IPS DF 19.7 (cell line): ENCODE measurements around the gene SOX15.

ENCODE experiments used
- DNase-seq: peaks from one replicate; pipeline ENCODE4 v3.0.0-alpha.2; 2013; ENCODE audit warnings: low read depth, low spot score

Gene SOX15

GRCh38 chr17:7577327-7578199, 12.3 kb downstream of the SOX15 start:
- DNase-seq: no peak

DNA sequence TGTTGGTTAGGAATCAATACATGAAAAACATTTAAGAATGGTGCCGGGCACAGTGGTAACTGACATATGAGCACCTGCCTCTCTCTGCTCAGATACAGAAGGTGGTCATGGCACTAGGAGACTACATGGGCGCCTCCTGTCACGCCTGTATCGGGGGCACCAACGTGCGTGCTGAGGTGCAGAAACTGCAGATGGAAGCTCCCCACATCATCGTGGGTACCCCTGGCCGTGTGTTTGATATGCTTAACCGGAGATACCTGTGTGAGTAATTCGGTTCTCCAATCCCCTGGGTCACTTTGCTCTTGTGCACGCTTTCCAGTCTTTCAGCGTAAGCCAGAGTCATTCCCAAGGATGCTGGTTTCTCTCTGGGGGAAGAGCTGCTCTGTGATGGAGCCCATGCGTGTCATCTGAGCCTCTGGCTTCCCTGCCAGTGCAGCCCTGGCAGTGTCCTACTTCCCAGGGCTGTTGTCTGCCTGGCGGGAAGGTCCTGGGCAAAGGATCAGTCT, 13.4 kb downstream of the SOX15 start:
- DNase-seq: no peak

DNA sequence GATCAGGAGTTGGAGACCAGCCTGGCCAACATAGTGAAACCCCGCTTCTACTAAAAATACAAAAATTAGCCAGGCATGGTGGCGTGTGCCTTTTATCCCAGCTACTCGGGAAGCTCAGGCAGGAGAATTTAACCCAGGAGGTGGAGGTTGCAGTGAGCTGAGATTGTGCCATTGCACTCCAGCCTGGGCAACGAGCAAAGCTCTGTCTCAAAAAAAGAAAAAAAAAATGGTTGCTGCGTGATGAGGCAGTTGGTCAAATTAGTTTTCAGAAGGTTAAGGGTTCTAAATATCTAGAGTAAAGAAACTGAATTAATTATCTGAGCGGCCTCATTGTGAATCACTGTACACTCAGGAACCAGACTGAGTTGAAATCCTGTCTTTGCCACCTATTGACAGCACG, 13.9 kb downstream of the SOX15 start:
- DNase-seq: no peak

DNA sequence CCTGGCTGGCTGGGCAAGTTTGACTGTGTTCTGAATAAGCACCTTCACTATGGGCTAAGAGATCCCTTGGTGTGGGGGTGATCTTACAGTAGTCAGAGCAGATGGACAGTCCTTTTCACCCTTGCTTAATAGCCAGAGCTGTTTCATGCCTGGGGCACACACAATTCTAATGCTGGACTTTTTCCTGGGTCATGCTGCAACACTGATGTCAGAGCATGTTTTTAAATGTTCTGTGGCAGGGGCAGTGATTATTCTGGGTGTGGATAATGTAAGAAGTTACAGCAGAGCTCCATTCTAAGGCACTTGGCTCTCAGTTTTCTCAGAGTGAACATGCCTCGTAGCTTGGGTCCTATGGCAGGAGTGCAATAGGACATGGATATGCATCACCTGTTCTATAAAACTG, 14.4 kb downstream of the SOX15 start:
- no peak for DNase-seq

DNA sequence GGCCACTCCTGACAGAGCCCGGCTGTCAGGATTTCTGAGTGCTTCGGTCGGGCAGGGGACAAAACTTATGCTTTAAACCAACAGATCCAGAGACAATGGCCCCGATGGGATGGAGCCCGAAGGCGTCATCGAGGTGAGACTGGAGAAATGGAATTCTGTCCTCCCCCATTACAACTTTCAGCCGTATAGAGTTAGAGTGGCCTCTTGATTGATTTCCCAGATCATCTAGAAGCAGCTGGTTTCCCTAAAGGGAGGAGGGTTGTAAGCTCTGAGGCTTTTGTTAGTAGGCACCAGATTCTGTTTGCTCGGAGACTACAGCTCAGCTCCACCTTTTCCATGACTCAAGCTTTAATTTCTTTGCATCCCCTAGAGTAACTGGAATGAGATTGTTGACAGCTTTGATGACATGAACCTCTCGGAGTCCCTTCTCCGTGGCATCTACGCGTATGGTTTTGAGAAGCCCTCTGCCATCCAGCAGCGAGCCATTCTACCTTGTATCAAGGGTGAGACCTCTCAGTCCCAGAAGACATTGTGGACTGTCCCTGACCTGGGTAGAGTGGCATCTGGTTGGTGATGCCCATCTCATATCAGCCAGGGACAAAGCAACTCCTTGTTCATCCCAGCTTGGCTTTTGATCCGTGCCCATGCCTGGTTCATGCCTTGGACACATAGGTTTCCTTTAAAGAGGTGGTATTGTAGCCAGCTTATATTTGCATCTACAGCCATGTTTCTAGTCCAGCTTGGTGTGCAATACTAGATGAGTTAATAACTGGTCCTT, 15.5 kb downstream of the SOX15 start:
- no peak for DNase-seq

DNA sequence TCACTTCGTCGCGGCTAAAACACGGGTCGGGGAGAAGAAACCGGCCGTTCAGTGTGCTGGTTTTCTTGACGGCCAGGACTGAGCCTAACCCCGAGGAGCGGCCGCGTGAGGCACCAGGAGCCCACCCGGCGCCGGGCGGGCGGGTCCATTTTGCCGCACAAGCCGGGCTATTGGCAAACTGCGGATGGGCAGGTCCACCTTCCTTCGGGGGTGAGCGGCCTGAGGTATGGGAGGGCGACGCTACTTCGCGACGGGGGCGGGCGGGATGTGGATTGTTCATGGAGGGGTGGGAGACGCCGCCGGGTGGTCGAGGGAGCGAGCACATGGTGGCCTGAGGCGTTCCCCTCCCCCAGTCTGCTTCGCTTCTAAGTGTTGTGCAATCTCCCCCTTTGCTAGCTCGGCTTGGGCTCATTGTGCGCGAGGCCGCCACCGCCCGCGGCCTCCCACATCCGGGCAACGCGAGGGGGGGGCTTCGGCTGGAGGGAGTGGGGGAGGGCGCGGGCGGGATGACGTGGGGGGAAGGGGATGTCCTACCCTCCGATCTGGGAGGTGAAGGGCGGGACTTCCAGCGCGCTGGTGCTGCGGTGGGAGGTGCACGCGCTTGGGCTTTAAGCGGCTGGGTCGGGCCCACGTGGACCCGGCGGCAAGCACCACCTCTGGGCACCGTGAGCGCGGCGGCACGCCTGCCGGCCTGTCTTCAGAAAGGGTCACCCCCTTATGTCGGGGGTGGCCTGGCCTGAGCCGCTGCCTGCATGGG, 16.4 kb downstream of the SOX15 start:
- DNase-seq: no peak

- DNase-seq: no peak
Observed at GRCh38 chr17:7572588-7573323, 17.1 kb downstream of the SOX15 start.

DNA sequence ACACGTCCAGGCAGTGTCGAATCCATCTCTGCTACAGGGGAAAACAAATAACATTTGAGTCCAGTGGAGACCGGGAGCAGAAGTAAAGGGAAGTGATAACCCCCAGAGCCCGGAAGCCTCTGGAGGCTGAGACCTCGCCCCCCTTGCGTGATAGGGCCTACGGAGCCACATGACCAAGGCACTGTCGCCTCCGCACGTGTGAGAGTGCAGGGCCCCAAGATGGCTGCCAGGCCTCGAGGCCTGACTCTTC, 17.6 kb downstream of the SOX15 start:
- DNase-seq: no peak

DNA sequence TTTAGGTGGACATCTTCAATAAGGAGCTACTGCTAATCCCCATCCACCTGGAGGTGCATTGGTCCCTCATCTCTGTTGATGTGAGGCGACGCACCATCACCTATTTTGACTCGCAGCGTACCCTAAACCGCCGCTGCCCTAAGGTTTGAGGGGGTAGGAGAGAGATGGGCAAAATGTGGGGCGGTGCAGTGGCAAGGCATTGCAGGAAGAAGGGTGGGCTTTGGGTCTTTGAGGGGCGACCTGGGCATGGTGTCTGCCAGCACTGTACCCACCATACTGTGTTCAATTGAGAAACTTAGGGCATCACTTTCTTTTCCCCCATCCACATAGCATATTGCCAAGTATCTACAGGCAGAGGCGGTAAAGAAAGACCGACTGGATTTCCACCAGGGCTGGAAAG, 19.5 kb downstream of the SOX15 start:
- DNase-seq: no peak

DNA sequence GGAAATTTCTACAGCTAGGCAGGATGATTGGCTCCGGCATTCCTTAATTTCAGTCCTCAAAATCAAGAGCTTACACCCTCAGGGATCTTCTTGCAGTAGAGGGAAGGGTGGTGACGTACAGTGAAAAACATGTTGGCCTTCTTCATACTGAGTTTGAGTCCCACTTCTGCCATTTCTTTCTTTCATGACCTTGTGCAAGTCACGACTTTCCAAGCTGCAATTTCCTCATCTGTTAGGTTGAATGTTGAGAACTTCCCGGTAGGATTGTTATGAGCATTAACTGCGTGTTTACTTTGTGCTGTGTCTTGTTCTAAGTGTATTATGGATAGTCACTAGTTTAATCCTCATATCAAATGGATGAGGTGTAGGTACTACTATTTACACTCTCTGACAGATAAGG, 20.3 kb downstream of the SOX15 start:
- DNase-seq: no peak

DNA sequence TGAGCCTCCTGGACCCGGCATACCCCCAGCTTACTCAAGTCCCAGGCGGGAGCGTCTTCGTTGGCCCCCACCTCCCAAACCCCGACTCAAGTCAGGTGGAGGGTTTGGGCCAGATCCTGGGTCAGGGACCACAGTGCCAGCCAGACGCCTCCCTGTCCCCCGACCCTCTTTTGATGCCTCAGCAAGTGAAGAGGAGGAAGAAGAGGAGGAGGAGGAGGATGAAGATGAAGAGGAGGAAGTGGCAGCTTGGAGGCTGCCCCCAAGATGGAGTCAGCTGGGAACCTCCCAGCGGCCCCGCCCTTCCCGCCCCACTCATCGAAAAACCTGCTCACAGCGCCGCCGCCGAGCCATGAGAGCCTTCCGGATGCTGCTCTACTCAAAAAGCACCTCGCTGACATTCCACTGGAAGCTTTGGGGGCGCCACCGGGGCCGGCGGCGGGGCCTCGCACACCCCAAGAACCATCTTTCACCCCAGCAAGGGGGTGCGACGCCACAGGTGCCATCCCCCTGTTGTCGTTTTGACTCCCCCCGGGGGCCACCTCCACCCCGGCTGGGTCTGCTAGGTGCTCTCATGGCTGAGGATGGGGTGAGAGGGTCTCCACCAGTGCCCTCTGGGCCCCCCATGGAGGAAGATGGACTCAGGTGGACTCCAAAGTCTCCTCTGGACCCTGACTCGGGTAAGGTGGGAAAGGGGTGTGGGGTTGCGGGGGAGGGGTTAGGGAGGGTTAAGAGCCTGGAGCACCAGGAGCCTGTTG, 26.6 kb downstream of the SOX15 start:
- DNase-seq: no peak

DNA sequence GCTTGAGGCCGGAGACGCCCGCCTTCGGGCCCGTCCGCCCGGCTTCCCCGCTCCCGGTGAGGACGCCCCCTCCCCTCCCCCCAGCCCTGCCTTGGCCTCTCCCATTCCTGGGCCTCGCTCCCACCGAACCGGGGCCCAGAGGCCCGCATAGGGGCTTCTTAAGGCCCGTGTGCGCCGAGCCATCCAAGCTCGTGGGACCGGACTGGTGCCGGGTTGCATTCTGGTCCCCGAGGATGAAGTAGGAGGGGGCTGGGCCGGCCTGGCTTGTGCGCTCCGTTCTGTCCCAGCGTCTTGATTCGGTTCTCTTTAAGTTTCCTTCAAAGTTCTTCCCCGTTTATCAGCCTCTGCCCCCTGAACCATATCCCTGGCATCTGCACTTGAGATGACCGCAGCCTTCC, 27.7 kb downstream of the SOX15 start:
- no peak for DNase-seq

GRCh38 chr17:7561589-7562207, 28.2 kb downstream of the SOX15 start, which contains the start of gene SENP3:
SENP3 (plus strand) TSS chr17:7561919; CDS start chr17:7563077, 1,158 bp downstream.
- DNase-seq: no peak

- no peak for DNase-seq
Observed at GRCh38 chr17:7561028-7561575, 28.8 kb downstream of the SOX15 start.

DNA sequence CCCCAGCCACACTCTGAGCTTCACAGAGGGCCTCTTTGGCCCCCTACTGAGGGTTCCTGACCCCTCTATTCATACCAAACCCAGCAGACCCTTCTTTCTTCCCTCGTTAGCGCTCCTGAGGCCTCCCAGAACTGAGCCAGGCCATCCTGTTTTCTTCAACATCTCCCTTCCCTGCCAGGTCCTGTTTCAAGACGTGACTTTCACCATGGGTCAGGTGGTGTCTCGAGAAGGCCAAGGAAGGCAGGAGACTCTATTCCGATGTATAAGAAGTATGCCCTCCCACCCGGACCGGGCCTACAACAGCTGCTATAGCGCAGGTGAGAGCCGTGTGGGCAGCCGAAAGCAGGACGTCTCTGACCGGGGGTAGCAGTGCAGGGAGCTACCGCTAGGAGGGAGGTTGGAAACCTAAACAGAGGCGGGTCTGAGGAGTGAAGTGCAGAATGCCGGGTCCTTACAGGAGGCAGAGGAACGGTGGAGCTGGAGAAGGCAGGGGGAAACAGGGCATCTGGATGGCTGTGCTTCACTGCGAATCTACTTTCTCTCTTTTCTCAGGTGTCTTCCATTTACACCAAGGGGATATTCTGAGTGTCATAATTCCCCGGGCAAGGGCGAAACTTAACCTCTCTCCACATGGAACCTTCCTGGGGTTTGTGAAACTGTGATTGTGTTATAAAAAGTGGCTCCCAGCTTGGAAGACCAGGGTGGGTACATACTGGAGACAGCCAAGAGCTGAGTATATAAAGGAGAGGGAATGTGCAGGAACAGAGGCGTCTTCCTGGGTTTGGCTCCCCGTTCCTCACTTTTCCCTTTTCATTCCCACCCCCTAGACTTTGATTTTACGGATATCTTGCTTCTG, 29.5 kb downstream of the SOX15 start:
- peak; percentile 65 for DNase-seq

DNA sequence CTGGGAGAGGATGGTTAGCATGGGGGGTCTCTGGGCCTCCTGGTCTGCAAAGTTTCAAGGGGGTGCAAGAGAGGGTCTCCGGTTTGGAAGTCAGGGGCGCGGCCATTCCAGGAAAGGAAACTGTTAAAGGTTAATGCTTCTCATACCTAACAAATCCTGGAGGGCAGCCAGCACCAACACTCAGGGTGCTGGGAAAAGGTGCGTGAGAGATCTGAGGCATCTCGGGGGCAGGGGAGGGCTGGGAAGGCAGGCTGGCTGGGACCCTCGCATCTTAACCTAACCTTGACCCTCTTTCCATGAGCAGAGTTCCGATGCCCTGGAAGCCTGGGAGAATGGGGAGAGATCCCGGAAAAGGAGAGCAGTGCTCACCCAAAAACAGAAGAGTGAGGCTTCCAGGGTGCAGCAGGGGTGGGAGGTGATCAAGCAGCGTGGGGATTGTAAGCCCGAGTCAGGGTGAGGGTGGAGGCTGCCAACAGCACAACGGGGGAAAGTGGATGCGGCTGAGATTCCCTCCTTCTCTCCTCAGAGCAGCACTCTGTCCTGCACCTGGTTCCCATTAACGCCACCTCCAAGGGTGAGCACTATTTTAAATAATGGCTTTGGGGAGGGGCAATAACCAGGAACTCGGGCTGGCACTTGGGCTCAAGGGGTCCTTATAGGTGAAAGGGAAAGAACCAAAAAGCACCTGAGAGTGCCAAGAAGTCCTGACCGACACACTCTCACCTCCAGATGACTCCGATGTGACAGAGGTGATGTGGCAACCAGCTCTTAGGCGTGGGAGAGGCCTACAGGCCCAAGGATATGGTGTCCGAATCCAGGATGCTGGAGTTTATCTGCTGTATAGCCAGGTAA, 30.3 kb downstream of the SOX15 start:
- DNase-seq: no peak

- DNase-seq: no peak
Observed at GRCh38 chr17:7558544-7559319, 31.2 kb downstream of the SOX15 start, which contains the start of gene TNFSF13. TNFSF13 (plus strand) TSS chr17:7558750; CDS start chr17:7559040, 290 bp downstream.
